ENCODE data around the gene TENM4. TPM values are rescaled to one million over a fixed set of nuclear protein-coding genes. Genes with fewer than 3 reads are reported as not detected.

Gene TENM4
- total RNA-seq, 2 donors from 2014 or later, result 2.6 to 6.8 TPM

DNA sequence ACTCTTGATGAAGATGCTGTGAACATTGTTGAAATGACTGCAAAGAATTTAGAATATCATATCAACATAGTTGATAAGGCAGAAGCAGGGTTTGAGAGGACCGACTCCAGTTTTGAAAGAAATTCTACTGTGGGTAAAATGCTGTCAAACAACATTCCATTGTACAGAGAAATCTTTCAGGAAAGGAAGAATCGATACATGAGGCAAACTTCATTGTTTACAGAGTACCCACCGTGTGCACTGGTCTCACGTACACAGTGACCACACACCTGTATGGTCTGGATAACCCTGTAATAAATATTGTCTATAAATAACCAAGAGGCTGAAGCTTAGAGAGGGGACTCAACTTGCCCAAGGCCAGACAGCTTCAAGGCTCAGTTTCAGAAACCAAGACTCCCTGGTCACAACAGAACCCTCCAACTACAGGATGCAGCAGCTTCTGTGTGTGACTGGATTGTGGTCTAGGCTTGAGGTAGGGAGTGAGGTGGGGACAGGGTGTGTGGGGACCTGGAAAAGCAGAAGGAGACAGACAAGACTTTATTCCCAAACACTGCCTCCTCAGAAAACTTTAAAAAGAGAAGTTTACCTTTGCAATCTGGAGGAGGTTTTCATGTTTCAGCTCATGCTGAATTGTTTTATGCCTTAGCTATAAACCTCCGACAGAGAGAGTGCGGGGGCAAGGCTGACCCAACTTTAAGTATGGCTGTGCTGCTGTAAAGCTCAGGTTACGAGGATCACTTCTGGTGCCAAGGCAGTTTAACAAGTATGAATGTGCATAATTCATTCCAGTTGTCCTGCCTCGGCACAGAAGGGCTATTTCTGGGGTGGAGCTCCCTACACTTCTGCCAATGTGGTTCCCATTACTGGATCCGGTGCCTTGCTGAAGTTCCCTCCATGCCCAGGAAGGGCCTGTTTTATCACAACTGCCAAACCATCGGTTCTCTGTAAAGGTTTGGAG is 493.6 kb downstream of the TENM4 start:
- intact Hi-C loops (cut with DNase I), result no loop called here
- TF ChIP-seq POLR2A (IDR thresholded peaks at IDR 0.05) (no peak), POLR2AphosphoS5 (IDR thresholded peaks at IDR 0.05) (peak; percentile 64)
- TF ChIP-seq, protein P1, sequence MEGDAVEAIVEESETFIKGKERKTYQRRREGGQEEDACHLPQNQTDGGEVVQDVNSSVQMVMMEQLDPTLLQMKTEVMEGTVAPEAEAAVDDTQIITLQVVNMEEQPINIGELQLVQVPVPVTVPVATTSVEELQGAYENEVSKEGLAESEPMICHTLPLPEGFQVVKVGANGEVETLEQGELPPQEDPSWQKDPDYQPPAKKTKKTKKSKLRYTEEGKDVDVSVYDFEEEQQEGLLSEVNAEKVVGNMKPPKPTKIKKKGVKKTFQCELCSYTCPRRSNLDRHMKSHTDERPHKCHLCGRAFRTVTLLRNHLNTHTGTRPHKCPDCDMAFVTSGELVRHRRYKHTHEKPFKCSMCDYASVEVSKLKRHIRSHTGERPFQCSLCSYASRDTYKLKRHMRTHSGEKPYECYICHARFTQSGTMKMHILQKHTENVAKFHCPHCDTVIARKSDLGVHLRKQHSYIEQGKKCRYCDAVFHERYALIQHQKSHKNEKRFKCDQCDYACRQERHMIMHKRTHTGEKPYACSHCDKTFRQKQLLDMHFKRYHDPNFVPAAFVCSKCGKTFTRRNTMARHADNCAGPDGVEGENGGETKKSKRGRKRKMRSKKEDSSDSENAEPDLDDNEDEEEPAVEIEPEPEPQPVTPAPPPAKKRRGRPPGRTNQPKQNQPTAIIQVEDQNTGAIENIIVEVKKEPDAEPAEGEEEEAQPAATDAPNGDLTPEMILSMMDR (IDR thresholded peaks at IDR 0.05), result no peak
- DNase-seq (ENCODE audit: low spot score), result peak; percentile 64
- Histone ChIP-seq H3K27me3 (replicated peaks; ENCODE audit: insufficient read depth) (no peaks in the 10 kb centered on the region), H3K9me3 (no peaks in the 10 kb centered on the region), H3K36me3 (no peaks in the 10 kb centered on the region), H3K4me3 (no peak overlapping the region), H3K4me1 (replicated peaks) (no peaks in the 10 kb centered on the region), H3K27ac (peak overlapping the region in 1 of 2 donors; percentile 16)
- WGBS, result 21% methylated on average over 10 of the region's 10 CpGs

GRCh38 chr11:78943841-78944240 is 497.0 kb downstream of the TENM4 start:
- Histone ChIP-seq H3K27me3 (replicated peaks; ENCODE audit: insufficient read depth) (no peaks in the 10 kb centered on the region), H3K4me1 (replicated peaks) (no peaks in the 10 kb centered on the region), H3K36me3 (no peaks in the 10 kb centered on the region), H3K27ac (no peak overlapping the region), H3K9me3 (no peaks in the 10 kb centered on the region), H3K4me3 (no peak overlapping the region)
- TF ChIP-seq, protein P1 (IDR thresholded peaks at IDR 0.05), result no peak
- no peak for TF ChIP-seq POLR2A (IDR thresholded peaks at IDR 0.05)
- TF ChIP-seq POLR2AphosphoS5 (IDR thresholded peaks at IDR 0.05), result no peak
- intact Hi-C loops (cut with DNase I), result no loop called here
- DNase-seq (ENCODE audit: low spot score), result no peak
- 86% methylated on average over 4 of the region's 4 CpGs for WGBS

DNA sequence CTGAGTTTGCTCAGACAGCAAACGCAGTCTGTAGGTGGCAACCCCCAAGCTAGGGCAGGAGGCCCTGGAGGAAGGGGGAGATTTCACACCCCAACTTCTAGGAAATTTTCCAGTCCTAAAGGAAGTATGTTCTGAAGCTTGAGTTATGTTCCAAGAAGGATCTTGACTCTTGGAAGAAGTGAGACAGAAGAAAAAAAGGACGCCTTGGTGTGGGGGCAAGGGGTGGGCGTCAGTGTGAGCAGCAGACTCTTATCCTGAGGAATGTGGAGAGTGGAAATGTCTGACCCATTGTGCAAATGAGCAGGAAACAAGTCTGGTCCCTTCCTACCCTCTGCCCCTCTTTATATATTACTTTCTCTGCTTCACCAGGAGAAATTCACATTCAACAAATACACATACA is 497.7 kb downstream of the TENM4 start:
- TF ChIP-seq POLR2A (IDR thresholded peaks at IDR 0.05), result no peak
- TF ChIP-seq POLR2AphosphoS5 (IDR thresholded peaks at IDR 0.05), result no peak
- TF ChIP-seq, protein P1 (IDR thresholded peaks at IDR 0.05), result no peak
- Histone ChIP-seq H3K4me3 (no peak overlapping the region), H3K27me3 (replicated peaks; ENCODE audit: insufficient read depth) (no peaks in the 10 kb centered on the region), H3K4me1 (replicated peaks) (no peaks in the 10 kb centered on the region), H3K27ac (no peak overlapping the region), H3K9me3 (no peaks in the 10 kb centered on the region), H3K36me3 (no peaks in the 10 kb centered on the region)
- no peak for DNase-seq (ENCODE audit: low spot score)
- 59% methylated on average over 3 of the region's 3 CpGs for WGBS
- intact Hi-C loops (cut with DNase I), result no loop called here

DNA sequence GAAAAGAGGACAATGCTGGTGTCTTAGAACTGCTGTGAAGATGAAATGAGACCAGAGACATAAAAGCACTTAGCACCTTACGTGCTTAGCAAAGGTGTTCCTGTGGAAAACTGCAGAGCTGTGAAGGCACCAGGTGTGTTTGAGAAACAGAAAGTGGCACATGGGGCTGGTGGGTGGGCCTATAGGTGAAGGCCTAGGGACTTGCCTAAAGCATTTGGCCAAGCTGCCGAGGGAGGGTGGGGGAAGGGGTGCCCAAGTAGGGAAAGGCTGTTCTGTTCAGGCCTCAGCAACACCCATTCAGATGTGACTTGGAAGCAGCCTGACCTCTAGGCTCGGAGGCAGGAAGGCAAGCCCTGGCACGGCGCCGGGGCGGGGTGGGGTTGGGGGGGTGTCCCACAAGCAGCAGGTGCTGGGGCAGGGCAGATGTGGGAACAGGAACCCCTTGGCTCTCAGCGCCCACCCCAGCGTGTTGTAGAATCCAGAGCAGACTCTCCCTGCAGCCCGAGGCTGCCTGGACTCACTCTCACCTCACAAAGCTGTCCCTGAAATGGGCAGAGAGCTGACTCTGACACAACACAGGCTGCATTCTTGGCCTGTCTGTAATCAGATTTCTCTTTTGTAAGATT is 499.5 kb downstream of the TENM4 start:
- no peak for DNase-seq (ENCODE audit: low spot score)
- Histone ChIP-seq H3K27ac (no peak overlapping the region), H3K4me3 (no peak overlapping the region), H3K36me3 (no peaks in the 10 kb centered on the region), H3K27me3 (replicated peaks; ENCODE audit: insufficient read depth) (no peaks in the 10 kb centered on the region), H3K9me3 (no peaks in the 10 kb centered on the region), H3K4me1 (replicated peaks) (no peaks in the 10 kb centered on the region)
- intact Hi-C loops (cut with DNase I), result no loop called here
- WGBS, result 62% methylated on average over 10 of the region's 10 CpGs
- TF ChIP-seq POLR2A (IDR thresholded peaks at IDR 0.05), result no peak
- no peak for TF ChIP-seq POLR2AphosphoS5 (IDR thresholded peaks at IDR 0.05)
- TF ChIP-seq, protein P1 (IDR thresholded peaks at IDR 0.05), result no peak
